CD4-positive, alpha-beta T cell treated with Interleukin-15 for 4 hours (primary cell): ENCODE measurements around the gene MCC.

Source experiments
- DNase-seq: peaks from one replicate; pipeline ENCODE4 v3.0.0-alpha.2; 2020; ENCODE audit warnings: low spot score

Gene MCC

GRCh38 chr5:113270086-113270485 is 218.2 kb downstream of the MCC start:
- DNase-seq = no peak

- DNase-seq = no peak
These were observed 218.9 kb downstream of the MCC start for GRCh38 chr5:113269023-113269997.

DNA sequence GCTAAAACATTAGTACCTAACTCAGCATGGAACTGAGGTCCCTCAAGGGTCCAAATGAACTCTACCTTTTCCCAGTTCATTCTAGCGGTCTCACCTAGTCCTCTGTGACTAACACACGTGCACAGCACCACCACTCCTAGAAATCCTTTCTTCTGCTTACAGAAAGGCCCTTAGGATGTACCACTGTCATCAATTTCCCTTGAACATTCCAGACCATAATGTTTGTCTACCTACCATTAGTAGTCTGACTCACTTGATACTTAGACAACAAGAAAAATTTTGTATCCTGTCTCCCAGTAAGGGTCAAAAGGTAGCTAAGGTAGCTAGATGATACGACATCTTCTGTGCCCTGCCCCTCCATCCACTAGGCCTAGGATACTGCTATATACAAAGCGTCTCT is 220.0 kb downstream of the MCC start:
- no peak for DNase-seq

DNA sequence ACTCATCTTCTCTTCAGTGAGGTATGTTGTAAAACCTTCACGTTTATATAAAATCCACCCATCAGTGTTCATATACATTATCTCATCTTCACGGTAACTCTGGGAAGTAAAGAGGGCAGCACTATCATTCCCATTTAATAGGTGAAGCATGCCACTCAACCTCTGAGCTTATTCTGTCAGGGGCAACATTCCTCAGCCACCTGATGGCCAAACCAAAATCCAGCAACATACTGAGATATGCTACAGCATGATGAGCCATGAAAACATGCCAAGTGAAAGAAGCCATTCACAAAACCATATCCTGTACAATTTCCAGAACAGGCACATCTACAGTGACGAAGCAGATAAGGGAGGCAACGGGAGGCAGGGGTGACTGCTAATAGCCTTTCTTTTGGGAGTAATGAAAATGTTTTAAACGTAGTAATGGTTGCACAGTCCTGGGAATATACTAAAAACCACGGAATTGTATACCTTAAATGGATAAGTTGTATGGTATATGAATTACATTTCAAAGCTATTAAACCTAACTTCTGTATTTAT is 220.8 kb downstream of the MCC start:
- DNase-seq = no peak

DNA sequence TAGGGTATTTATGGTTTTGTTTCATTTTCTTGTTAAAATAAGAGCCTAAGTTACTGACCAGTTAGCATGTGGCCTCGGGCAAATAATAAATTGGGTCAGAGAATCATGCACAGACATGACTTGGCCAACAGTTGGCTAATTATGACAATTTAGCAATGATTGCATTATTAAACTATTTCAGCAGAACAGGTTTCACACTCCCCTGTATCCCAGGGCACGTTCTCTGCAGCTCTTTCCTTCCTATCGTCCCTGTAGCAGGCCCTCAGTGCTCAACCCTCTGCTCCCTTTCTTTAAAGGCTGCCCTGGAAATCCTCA is 221.4 kb downstream of the MCC start:
- DNase-seq = no peak

- DNase-seq = no peak
These were observed 221.9 kb downstream of the MCC start for GRCh38 chr5:113266227-113266912.

GRCh38 chr5:113265190-113265589 is 223.1 kb downstream of the MCC start:
- no peak for DNase-seq

DNA sequence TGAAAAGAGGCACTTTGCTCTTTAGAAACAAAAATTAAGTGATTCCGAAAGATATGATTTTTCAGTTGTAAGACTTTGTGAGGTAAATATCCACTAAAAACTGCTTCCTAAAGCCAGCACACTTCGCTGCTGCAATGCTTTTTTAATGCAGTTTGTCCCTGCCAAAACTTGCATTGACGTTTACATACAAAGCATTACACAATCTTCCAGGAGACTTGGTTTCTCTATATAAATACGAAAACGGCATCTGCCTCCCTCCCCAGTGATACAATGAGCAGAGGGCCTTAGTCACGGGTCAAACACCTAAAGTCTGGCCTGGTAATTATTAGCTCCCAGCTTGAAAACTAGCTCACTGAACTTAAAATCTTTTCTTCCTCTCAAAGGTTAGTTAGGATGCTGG is 224.2 kb downstream of the MCC start:
- no peak for DNase-seq

- no peak for DNase-seq
These were observed 224.7 kb downstream of the MCC start for GRCh38 chr5:113263545-113263944.

- DNase-seq = no peak
These were observed 225.6 kb downstream of the MCC start for GRCh38 chr5:113262674-113263073.

GRCh38 chr5:113259034-113259433 is 229.2 kb downstream of the MCC start:
- DNase-seq = no peak

GRCh38 chr5:113257545-113257944 is 230.7 kb downstream of the MCC start:
- no peak for DNase-seq

GRCh38 chr5:113256671-113257452 is 231.4 kb downstream of the MCC start:
- DNase-seq = no peak

- no peak for DNase-seq
These were observed 232.5 kb downstream of the MCC start for GRCh38 chr5:113255579-113256386.

DNA sequence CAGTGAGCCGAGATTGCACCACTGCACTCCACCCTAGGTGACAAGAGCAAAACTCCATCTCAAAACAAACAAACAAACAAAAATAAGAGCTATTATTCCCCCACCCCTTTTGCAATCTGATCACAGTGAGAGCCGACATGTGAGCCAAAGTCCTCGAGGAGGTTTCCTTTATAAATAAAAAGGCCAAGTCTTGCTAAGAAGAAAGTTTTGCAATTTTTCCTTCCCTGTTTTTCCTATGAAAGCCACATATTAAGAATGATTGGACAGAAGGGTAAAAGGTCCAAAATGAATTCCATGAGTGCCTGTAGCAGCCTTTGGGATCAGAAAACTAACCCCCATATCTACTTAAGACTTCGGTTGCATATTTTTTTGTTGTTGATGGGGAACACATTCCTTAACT is 233.1 kb downstream of the MCC start:
- DNase-seq = no peak

DNA sequence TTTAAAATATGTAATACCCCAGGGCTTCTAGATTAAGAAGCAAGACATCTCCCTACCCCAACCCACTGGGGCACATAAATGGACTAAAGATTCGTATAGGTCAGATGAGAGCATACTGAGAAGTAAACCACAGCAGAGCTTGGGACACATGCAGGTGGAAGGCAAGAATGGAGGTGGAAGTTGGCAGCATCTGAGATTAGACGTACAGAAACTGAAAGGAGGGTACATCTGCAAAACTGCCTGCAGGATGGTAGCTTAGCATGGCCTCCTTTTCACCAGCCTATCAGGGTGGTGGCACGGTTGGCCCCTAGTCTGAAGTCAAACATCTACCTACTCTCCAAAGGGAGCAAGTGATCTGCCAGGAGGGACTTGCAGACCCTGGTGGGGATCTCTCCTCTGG is 235.2 kb downstream of the MCC start:
- no peak for DNase-seq

GRCh38 chr5:113252066-113252465 is 236.2 kb downstream of the MCC start:
- no peak for DNase-seq

- no peak for DNase-seq
These were observed 237.8 kb downstream of the MCC start for GRCh38 chr5:113250341-113250953.

- DNase-seq = no peak
These were observed 239.0 kb downstream of the MCC start for GRCh38 chr5:113249206-113249605.

GRCh38 chr5:113246361-113246870 is 241.8 kb downstream of the MCC start:
- no peak for DNase-seq
